Measurements from ENCODE around the gene WDFY3.

Gene WDFY3, protein sequence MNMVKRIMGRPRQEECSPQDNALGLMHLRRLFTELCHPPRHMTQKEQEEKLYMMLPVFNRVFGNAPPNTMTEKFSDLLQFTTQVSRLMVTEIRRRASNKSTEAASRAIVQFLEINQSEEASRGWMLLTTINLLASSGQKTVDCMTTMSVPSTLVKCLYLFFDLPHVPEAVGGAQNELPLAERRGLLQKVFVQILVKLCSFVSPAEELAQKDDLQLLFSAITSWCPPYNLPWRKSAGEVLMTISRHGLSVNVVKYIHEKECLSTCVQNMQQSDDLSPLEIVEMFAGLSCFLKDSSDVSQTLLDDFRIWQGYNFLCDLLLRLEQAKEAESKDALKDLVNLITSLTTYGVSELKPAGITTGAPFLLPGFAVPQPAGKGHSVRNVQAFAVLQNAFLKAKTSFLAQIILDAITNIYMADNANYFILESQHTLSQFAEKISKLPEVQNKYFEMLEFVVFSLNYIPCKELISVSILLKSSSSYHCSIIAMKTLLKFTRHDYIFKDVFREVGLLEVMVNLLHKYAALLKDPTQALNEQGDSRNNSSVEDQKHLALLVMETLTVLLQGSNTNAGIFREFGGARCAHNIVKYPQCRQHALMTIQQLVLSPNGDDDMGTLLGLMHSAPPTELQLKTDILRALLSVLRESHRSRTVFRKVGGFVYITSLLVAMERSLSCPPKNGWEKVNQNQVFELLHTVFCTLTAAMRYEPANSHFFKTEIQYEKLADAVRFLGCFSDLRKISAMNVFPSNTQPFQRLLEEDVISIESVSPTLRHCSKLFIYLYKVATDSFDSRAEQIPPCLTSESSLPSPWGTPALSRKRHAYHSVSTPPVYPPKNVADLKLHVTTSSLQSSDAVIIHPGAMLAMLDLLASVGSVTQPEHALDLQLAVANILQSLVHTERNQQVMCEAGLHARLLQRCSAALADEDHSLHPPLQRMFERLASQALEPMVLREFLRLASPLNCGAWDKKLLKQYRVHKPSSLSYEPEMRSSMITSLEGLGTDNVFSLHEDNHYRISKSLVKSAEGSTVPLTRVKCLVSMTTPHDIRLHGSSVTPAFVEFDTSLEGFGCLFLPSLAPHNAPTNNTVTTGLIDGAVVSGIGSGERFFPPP (N-terminal part only)

DNA sequence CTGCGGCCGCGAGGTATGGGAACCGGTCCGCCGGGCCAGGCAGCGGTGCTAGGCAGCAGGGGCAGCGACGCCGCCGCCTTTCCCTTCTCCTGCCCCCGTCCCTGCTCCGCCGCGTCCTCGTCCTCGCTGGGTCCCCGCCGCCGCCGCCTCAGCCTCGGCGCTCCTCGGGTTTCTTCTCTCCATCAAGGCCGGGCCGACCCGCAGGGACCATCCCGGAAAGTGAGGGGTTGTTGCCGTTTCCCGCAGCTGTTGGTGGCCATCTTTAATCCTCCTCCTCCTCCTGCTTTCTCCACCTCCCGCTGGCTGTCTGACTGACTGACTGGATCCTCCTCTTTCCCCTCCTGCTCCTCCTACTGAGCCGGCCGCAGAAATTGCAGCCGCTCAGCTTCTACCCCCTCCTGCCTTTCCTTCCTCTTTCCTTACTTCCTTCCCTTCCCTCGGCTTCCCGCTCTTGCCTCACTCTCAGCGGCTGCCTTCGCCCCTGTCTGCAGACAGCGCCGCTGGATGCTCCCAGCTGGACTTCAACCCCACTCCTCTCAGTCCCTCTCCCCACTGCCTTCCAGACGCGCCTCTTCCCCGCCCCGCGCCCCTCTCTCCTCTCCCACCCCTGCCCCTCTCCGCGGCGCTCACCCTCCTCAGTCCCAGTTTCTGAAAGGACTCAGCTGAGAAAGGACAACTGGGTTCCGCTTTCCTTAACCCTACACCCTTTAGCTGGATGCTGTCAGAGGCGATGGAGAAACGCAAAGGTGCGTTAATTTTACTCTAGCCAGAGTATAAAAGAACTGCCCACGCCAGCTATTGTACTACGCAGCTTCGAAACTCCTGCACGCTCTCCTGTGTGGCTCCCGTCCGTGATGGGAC lies at the start of gene WDFY3:
TSS of gene WDFY3 (minus strand) at position 309 of the 861 bp plus-strand sequence. CDS start 106,099 bp downstream, outside the sequence.
- DNase-seq (ENCODE audit: low read depth, low spot score): peak; percentile 66

- DNase-seq (ENCODE audit: low read depth, low spot score): peak; percentile 58
These were observed 39.4 kb upstream of the WDFY3 start for GRCh38 chr4:85005865-85006377.

- no peak for DNase-seq (ENCODE audit: low read depth, low spot score)
These were observed 33.9 kb upstream of the WDFY3 start for GRCh38 chr4:85000343-85000742.

DNA sequence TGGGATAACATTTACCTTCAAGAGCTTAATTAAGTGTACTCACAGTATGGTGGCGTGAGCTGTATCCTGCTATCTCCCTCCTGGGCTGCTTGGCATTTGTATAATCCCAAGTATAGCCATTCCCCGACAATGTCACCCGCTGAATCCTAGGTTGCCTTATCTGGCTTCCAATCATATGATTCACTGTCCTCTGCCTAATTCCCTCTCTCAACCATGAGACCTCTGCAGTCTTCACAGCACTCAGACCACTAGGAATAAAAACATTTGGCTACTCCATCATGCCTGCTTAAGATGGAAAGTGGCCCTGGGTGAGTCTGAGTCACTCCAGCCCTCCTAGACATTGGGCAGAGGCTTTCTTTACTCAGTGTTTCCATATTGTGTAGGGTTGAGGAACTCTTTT lies 28.9 kb upstream of the WDFY3 start:
- DNase-seq (ENCODE audit: low read depth, low spot score): no peak

DNA sequence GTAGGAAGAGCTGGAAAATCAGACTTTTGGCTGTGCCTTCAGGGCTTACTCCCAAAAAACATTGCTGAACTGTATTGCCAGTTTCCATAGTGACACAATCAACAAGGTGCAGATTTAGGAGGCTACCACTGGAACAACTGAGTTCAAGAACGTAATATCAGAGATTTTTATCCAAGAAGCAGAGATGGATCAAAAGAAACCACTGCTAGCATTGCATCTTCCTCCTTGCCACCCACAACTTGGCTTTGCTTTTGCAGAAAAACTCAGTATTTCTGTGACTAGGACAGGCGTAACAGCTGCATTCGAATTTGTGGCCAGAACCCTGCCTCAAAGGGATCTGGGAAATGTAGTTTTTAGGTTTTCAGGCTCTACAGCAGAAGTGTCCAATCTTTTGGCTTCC lies 27.8 kb upstream of the WDFY3 start:
- no peak for DNase-seq (ENCODE audit: low read depth, low spot score)

- no peak for DNase-seq (ENCODE audit: low read depth, low spot score)
These were observed 19.5 kb upstream of the WDFY3 start for GRCh38 chr4:84985952-84986351.

DNA sequence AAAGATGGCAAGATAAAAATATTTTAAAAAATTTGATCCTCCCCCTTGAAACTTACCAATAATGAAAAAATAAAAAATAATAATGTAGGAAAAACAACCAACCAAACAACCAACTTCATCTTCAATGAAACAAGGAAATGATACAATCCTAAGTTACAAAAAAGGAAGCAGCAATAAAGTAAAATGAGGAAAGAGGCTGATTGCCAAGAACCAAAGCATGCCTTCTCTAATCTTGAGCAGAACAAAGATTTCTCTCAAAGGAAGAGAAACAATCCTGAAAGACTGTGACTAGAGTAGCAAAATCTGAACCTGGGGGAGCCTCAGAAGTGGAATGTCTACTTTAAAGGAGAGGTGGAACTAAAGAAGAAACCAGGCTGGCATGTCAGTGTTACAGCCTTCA lies 10.9 kb upstream of the WDFY3 start:
- DNase-seq (ENCODE audit: low read depth, low spot score): no peak

GRCh38 chr4:84973856-84974255 lies 7.4 kb upstream of the WDFY3 start:
- DNase-seq (ENCODE audit: low read depth, low spot score): no peak

- DNase-seq (ENCODE audit: low read depth, low spot score): no peak
These were observed 4.9 kb upstream of the WDFY3 start for GRCh38 chr4:84971319-84971932.

- no peak for DNase-seq (ENCODE audit: low read depth, low spot score)
These were observed 2.4 kb upstream of the WDFY3 start for GRCh38 chr4:84968925-84969324.

- no peak for DNase-seq (ENCODE audit: low read depth, low spot score)
These were observed 777 bp upstream of the WDFY3 start for GRCh38 chr4:84967243-84967690.

- no peak for DNase-seq (ENCODE audit: low read depth, low spot score)
These were observed 723 bp downstream of the WDFY3 start for GRCh38 chr4:84965553-84966381.

DNA sequence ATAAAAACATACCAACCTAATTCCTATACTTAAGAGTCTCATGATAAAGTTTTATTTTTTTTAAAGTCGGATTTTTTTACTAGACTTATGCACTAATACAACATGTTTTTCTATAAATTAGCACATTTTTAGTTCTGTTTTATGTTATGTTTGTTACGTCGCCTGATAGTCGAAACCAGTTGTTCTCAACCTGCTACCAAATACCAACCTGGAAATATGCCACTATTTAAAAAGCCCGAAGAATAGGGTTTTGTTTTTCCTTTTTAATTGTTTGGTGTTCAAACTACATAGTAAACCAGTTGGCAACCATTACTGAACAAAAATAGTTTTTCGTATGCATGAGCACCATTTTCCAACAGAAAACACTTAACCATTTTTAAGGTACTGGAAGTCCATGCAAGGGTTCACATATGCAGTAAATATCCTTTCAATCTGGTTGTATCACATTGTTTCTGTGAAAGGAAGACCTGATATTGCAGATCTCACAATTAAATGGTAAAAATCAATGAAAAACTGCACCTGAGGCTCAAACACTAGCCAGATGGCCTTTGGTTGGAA lies 1.4 kb downstream of the WDFY3 start:
- DNase-seq (ENCODE audit: low read depth, low spot score): no peak

GRCh38 chr4:84962102-84962501 lies 4.4 kb downstream of the WDFY3 start:
- no peak for DNase-seq (ENCODE audit: low read depth, low spot score)

GRCh38 chr4:84958434-84958833 lies 8.1 kb downstream of the WDFY3 start:
- no peak for DNase-seq (ENCODE audit: low read depth, low spot score)

DNA sequence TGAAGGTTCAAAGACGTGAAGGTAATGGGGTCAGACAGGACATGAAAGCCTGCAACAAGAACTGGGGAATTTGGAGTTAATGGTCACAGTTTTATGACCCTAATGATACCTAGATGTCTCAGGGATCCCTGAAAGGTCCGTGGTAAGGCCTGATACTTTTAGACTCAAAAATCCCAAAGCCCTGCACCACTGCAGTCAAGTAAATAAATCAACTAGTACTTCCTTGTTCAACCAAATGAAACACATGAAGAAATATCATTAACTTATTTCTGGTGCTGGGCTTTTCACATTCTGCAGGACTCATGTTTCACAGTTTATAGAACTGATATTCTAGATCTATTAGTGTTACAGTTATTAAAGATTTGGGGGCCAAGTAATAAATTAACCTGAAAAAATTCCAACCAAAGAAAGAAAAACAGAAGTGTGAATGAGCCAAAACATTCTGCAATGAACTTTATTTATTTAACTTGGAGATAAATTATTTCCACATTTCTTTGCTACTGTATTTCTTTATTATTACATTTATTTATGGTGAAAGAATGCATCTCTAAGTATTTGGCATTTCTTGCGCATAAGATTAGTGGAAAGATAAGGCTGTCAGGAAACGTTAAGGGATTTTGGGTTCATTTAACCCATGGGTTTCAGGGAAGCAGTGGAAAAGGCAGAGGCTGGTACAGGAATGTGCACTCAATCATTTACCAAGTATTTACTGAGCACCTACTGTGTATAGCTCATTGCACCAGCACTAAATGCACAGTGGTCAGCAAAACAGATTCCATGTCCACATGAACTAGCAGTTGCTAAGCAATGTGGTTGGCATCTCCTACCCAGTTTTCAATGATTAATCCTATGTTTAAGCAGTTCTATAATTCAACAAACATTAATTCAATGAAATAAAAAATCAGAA lies 8.7 kb downstream of the WDFY3 start:
- no peak for DNase-seq (ENCODE audit: low read depth, low spot score)

GRCh38 chr4:84956014-84956413 lies 10.5 kb downstream of the WDFY3 start:
- DNase-seq (ENCODE audit: low read depth, low spot score): no peak

DNA sequence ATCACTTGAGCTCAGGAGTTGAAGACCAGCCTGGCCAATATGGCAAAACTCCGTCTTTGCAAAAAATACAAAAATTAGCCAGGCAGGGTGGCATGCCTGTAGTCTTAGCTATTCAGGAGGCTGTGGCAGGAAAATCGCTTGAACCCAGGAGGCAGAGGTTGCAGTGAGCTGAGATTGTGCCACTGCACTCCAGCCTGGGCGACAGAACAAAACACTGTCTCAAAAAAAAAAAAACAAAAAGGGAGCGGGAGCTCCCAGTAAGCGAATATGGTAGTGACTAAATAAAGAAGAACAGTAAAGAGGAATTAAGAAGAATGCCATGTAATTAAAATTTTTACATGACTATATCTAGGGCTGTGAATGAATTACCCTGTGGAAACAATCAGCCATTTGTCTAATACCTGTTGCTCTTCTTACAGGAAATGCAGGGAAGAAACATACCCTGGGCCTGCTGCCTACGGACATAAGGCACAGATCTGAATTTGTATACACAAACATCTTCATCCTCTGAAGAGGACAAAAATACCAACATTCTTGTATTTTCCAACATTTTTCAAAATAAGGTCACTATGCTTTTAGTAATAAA lies 11.4 kb downstream of the WDFY3 start:
- DNase-seq (ENCODE audit: low read depth, low spot score): no peak

All from smooth muscle cell of the brain vasculature (primary cell).